Ascending aorta (tissue), 2 donors: ENCODE data around the gene LTBP1. TPM values are rescaled to one million over a fixed set of nuclear protein-coding genes. Genes with fewer than 3 reads are reported as not detected.

Experiments used
- DNase-seq, 2 donors: peaks; one replicate each; pipeline ENCODE4 v3.0.0-alpha.2; 2019; ENCODE audit warnings: low spot score in 2 of 2
- H3K27ac ChIP-seq, 2 donors: fragments of 200-600 bp; sonication (generic); one replicate each; pipeline ENCODE4 v1.5.1; 2016 to 2017; ENCODE audit warnings: mild to moderate bottlenecking in 1 of 2
- H3K27me3 ChIP-seq: fragments of 200-600 bp; sonication (generic); one replicate; pipeline ENCODE4 v1.5.1; 2017
- H3K36me3 ChIP-seq, 2 donors: fragments of 200-600 bp; sonication (generic); one replicate each; pipeline ENCODE4 v1.5.1; 2016
- H3K4me1 ChIP-seq, 2 donors: fragments of 200-600 bp; sonication (generic); one replicate each; pipeline ENCODE4 v1.5.1; 2016 to 2017; ENCODE audit warnings: mild to moderate bottlenecking in 1 of 2
- H3K4me3 ChIP-seq, 2 donors: fragments of 200-600 bp; sonication (generic); one replicate each; pipeline ENCODE4 v1.5.1; 2016 to 2017; ENCODE audit warnings: mild to moderate bottlenecking in 1 of 2
- H3K9me3 ChIP-seq, 2 donors: fragments of 200-600 bp; sonication (generic); one replicate each; pipeline ENCODE4 v1.5.1; 2016
- CTCF ChIP-seq, 3 experiments: fragments of 200-600 bp in 2 of 3; fragments of 450-650 bp in 1 of 3; sonication (generic) in 2 of 3; IDR thresholded peaks; one replicate each; pipeline ENCODE4 v1.5.1; 2016 to 2019; ENCODE audit warnings: antibody characterized with exemption in 3 of 3, mild to moderate bottlenecking in 1 of 3, moderate library complexity in 1 of 3
- intact Hi-C: fragments of 100-400 bp; cut with DNase I; formaldehyde crosslinking; loops from one replicate; pipeline ENCODE4 v1.15.1; 2023
- total RNA-seq: library from RNA; depleted of rRNA; stranded (reverse); fragments of >200 nt; gene quantifications from one replicate; pipeline ENCODE4 v1.1.0, GENCODE V29; 2016

LTBP1 gene
- total RNA-seq, 1 donor from 2014 or later = 295 TPM

- Histone ChIP-seq H3K9me3 (no peaks in the 10 kb centered on the region), H3K4me3 (no peak overlapping the region), H3K36me3 (peaks cover 7 to 33% of the 10 kb centered on the region in 2 donors), H3K27ac (peak overlapping the region in 1 of 2 donors; percentile 77), H3K4me1 (peaks cover 0 to 7% of the 10 kb centered on the region in 2 donors), H3K27me3 (no peaks in the 10 kb centered on the region)
- TF ChIP-seq CTCF (IDR thresholded peaks at IDR 0.05) = no peak
- intact Hi-C loops = no loop called here
- no peak for DNase-seq
These were observed 448.3 kb downstream of the LTBP1 start for GRCh38 chr2:33395034-33395433.

GRCh38 chr2:33395655-33396249 is 449.0 kb downstream of the LTBP1 start:
- Histone ChIP-seq H3K27ac (peak overlapping the region; percentile 35 to 77), H3K4me3 (no peak overlapping the region), H3K4me1 (peaks cover 0 to 7% of the 10 kb centered on the region in 2 donors), H3K36me3 (peaks cover 7 to 28% of the 10 kb centered on the region in 2 donors), H3K27me3 (no peaks in the 10 kb centered on the region), H3K9me3 (no peaks in the 10 kb centered on the region)
- TF ChIP-seq CTCF (IDR thresholded peaks at IDR 0.05) = peak; percentile 37 to 50 (median 42)
- intact Hi-C loops = no loop called here
- DNase-seq = no peak

- peaks cover 0 to 12% of the 10 kb centered on the region in 2 donors for H3K9me3 ChIP-seq
- no peak overlapping the region for H3K27ac ChIP-seq
- no peak for TF ChIP-seq CTCF (IDR thresholded peaks at IDR 0.05)
- peaks cover 0 to 4% of the 10 kb centered on the region in 2 donors for H3K36me3 ChIP-seq
- intact Hi-C loops = no loop called here
- no peak for DNase-seq
- no peaks in the 10 kb centered on the region for H3K27me3 ChIP-seq
- H3K4me3 ChIP-seq = no peak overlapping the region
- no peaks in the 10 kb centered on the region for H3K4me1 ChIP-seq
These were observed 457.6 kb downstream of the LTBP1 start for GRCh38 chr2:33404321-33404720.

GRCh38 chr2:33406622-33407021 is 459.9 kb downstream of the LTBP1 start:
- no peak for TF ChIP-seq CTCF (IDR thresholded peaks at IDR 0.05)
- no peaks in the 10 kb centered on the region for H3K27me3 ChIP-seq
- H3K4me3 ChIP-seq = no peak overlapping the region
- H3K9me3 ChIP-seq = peaks cover 0 to 12% of the 10 kb centered on the region in 2 donors
- no peak overlapping the region for H3K27ac ChIP-seq
- H3K36me3 ChIP-seq = no peaks in the 10 kb centered on the region
- DNase-seq = no peak
- intact Hi-C loops = no loop called here
- H3K4me1 ChIP-seq = no peaks in the 10 kb centered on the region

GRCh38 chr2:33408109-33408508 is 461.4 kb downstream of the LTBP1 start:
- no peak overlapping the region for H3K4me3 ChIP-seq
- H3K27me3 ChIP-seq = no peaks in the 10 kb centered on the region
- TF ChIP-seq CTCF (IDR thresholded peaks at IDR 0.05) = no peak
- intact Hi-C loops = no loop called here
- H3K4me1 ChIP-seq = peaks cover 0 to 7% of the 10 kb centered on the region in 2 donors
- no peaks in the 10 kb centered on the region for H3K36me3 ChIP-seq
- H3K27ac ChIP-seq = no peak overlapping the region
- no peak for DNase-seq
- peaks cover 0 to 12% of the 10 kb centered on the region in 2 donors for H3K9me3 ChIP-seq
